Mucosa of gallbladder (tissue), 1 donor: ENCODE results near the gene RPS6KB2. TPM values are rescaled to one million over a fixed set of nuclear protein-coding genes. Genes with fewer than 3 reads are reported as not detected.
"Not testable (repeated sequence)": the region's sequence is repeated elsewhere in the genome, so short reads cannot be mapped to it uniquely, and the experiment has no call there.

ENCODE experiments used
- DNase-seq: peaks from one replicate; pipeline ENCODE4 v3.0.0-alpha.2; 2020; ENCODE audit warnings: low spot score
- total RNA-seq: library from RNA; stranded (reverse); gene quantifications from one replicate; pipeline ENCODE4 v1.2.1, GENCODE V29; 2021
- donor health status: DM: no; HTN: no; CAD: no.

The RPS6KB2 gene
- total RNA-seq, 1 donor from 2014 or later: 39.7 TPM

DNA sequence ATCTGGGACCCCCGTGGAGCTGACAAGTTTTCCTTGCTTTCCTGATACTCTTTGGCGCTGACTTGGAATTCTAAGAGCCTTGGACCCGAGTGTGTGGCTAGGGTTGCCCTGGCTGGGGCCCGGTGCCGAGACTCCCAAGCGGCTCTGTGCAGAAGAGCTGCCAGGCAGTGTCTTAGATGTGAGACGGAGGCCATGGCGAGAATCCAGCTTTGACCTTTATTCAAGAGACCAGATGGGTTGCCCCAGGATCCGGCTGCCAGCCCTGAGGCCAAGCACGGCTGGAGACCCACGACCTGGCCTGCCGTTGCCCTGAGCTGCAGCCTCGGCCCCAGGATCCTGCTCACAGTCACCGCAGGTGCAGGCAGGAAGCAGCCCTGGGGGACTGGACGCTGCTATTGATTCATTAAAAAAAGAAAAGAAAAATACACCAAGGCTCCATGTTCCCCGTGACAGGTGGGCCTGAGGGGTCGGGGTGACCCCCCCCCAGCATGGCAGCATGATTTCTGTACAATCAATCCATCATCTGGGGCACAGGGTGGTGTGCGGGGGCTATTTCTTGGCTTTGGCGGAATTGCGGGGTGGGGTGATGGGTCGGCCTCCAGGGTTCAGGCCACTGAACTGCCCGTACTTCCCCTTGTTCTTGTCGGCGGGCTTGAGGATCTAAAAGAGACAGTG is 30.2 kb upstream of the RPS6KB2 start:
- DNase-seq: no peak

DNA sequence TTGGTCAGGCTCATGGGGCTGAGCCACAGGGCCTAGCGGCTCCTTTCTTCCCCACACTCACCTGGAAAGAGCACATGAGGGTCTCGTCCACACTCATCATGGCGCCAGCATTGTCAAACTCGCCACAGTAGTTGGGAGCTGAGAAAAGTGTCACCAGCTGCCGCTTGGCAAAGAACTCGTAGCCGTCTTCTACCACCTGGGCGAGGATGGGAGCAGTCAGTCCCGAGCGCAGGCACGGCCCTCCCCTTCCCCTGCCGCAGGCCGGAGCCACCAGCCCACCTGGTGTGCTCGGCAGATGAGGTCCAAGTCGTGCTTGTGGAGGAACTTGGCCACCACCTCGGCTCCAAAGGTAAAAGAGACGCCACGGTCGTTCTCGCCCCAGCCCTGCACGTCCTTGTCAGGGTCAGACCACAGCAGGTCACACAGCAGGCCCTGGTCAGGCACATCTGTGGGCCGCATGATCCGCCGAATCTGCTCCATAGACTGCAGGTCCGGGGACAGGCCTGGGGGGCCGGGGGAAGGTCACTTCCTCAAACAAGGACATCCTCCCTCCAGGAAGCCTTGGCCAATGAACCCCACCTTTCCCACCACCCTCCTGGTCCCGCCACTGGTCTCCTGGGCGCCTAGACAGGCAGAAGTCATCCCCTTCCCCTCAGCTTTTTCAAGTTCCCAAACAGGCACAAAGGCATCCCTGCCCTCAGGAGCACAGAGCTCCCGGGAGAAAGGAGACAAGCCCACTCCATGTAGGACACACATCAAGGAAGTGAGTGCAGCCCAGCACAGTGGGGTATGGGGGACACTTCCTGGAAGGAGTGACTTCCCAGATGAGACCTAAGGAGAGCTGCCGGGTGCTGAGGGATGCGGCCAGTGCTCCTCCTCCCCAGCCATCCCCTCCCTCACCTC is 29.4 kb upstream of the RPS6KB2 start:
- no peak for DNase-seq

DNA sequence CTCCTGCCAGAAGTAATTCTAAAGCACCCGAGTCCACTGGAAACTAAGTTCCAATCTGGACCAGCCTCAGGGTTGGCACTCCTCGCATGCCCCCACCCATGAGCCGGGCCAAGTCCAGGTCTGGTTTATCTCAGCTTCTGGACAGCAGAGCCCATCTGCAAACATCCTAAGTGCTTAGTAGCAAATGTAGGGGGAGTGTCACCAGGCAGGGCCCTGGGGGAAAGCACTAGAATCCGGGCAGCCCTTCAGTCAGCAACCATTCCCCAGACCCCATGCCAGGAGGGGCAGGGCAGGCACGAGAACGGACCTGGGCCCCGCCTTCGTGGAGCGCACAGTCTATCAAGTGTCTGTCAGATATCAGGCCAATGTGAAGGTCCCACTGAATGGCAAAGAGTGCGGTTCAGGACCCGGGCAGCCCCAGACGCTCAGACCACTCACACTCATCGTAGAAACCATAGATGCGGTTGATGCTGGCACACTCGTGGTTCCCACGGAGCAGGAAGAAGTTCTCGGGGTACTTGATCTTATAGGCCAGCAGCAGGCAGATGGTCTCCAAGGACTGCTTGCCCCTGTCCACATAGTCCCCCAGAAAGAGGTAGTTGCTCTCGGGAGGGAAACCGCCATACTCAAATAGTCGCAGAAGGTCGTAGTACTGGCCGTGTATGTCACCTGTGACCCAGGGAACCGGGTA is 27.9 kb upstream of the RPS6KB2 start:
- DNase-seq: peak; percentile 48

DNA sequence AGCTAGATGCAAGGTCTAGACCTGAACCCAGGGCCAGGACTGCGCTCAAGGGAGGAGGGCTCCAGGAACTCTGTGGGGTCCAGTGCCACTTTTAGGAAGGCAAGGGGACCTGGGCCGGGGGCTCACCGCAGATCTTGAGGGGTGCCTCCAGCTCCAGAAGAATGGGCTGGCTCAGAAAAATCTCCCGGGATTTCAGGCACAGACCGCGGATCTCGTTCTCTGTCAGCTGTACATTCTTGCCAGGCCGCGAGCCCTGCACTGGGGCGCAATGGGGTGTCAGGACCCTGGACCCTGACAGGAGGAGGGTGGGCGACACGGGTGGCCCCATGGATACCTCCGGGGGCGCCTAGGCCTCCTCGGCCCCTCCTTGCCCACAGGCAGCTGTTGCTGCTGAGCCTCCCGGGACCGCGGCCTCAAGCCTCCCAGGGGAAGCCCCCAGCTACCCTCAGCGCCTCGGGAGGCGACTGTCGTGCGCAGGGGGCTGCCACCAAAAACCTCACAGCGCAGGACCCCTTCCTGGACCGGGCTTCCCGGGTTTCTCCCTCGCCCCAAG is 27.3 kb upstream of the RPS6KB2 start:
- no peak for DNase-seq

DNA sequence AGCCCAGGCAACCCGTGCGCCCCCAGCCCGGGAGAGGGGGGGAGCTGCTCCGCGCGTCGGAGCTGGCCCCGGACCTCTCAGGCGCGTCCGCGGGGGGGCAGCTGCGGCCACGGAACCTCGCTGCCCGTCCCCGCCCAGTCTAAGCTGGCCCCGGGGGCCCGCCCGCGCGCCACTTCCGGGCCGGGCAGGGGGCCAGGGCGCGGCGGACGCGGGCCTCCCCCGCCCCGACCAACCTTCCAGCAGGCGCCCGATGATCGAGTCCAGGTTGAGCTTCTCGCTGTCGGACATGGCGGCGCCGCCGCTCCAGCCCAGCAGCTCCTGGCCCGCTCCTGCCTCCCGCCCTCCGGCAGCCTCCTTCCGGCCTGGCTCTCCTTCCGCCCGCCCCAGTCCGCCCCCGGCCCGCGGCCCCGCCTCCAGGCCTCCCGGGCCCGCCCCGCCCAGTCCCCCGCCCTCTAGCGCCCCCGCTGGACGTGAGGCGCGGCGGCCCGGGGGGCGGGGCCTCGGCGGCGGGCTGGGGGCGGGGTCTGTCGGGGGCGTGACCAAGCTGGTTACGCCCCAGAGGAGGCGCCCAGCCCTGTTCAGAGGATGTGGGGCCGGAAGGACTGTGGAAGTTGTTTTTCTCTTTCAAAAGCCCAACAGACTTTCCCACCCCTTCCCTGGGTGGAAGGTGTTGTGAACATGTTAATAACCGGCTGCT is 26.7 kb upstream of the RPS6KB2 start, which contains the start of gene PPP1CA:
TSS of gene PPP1CA (minus strand) at position 364 of the 697 bp plus-strand sequence. CDS start at position 288, 76 bp downstream.
- peak; percentile 91 for DNase-seq

DNA sequence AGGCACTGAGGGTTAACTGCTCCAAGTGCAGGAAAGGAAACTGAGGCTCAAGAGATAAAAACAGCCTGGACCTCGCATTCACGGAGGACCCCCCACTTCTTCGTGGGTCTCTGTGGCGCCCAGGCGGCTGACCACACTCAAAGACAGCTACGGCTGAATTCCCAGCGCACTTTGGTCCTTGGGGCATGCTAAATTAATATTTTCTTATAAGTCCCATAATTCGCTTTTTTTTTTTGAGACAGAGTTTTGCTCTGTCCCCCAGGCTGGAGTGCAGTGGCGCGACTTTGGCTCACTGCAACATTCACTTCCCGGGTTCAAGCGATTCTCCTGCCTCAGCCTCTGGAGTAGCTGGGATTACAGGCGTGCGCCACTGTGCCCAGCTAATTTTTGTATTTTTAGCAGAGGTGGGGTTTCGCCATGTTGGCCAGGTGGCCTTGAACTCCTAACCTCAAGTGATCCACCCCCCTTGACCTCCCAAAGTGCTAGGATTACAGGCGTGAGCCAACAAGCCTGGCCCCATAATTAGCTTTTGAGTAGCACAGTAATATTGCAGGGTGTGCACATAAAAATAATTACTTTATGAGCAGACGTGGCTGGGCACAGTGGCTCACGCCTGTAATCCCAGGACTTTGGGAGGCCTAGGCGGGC is 26.0 kb upstream of the RPS6KB2 start:
- not testable (repeated sequence) for DNase-seq

DNA sequence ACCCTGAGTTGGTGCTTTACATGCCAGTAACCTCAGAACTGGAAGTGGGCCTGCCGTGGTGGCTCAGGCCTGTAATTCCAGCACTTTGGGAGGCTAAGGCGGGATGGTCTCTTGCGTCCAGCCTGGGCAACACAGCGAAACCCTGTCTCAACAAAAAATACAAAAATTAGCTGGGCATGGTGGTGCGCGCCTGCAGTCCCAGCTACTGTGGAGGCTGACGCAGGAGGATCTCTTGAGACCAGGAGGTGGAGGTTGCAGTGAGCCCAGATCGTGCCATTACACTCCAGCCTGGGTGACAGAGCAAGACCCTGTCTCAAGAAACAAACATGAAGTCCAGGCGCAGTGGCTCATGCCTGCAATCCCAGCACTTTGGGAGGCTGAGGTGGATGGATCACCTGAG is 25.2 kb upstream of the RPS6KB2 start:
- DNase-seq: not testable (repeated sequence)

DNA sequence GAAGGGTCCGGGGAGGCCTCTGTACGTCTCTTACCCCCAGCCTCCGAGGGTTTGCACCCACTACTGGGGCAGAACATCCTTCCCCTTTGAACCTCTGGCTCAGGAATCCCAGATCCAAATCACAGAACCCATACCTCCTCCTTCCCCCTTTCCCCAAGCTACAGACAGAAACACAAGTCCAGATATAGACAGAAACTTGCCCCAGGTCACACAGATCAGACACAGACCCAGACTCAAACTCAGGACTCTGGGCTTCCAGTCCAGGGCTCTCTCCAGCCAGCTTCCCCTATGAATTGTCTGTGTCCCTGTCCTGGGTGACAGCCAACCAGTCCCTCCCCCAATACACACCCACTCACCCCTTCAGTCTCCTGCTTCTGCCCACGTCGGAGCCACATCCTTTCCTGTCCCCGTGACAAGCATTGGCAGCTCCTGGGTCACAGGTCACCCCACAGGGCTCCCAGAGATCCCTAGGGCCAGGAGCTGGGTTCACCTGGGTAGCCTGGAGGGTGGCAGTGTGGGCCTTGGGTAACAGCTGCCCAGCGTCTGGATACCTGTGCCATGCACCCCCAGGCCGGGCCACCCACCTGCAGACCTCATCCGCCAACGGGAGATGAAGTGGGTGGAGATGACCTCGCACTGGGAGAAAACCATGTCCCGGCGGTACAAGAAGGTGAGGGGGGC is 23.6 kb upstream of the RPS6KB2 start:
- DNase-seq: no peak

DNA sequence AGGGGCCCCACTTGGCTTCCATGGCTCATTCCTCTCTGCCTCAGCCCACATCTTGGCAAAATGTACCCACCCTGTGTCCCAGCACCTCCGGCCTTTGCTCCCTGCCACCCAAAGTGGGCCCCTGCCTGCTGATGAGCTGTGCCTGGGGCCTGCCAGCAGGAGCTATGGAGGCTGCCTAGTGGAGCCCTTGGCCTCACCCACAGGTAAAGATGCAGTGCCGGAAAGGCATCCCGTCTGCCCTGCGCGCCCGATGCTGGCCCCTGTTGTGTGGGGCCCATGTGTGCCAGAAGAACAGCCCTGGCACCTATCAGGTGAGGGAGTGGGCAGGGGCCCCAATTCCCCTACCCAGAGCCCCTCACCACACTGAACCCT is 23.1 kb upstream of the RPS6KB2 start:
- DNase-seq: no peak

DNA sequence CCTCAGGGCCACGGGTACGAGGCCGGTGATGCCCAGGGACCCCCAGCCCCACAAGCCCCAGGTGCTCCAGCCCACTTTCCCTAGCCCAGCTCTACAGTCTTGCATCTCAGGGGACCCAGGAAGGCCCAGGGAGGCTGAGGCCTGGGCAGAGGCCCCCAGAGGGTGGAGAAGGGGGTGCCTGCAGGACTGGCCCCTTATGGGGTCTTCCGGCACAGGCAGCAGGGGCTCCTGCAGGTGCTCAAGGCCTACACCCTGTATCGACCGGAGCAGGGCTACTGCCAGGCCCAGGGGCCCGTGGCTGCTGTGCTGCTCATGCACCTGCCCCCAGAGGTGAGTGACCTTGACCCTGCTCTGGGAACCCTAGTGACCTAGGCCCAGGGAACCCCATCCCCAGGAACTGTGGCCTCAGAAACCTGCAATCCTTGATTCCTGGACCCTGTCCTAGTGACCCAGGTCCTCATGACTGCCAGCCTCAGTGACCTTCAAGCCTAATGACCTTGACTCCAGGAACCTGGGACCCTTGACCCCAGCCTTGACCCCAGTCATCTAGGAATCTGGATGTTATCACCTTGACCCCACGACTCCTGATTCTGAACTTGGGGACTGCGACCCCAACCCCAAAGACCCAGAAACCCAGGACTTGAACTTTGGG is 22.5 kb upstream of the RPS6KB2 start:
- no peak for DNase-seq

DNA sequence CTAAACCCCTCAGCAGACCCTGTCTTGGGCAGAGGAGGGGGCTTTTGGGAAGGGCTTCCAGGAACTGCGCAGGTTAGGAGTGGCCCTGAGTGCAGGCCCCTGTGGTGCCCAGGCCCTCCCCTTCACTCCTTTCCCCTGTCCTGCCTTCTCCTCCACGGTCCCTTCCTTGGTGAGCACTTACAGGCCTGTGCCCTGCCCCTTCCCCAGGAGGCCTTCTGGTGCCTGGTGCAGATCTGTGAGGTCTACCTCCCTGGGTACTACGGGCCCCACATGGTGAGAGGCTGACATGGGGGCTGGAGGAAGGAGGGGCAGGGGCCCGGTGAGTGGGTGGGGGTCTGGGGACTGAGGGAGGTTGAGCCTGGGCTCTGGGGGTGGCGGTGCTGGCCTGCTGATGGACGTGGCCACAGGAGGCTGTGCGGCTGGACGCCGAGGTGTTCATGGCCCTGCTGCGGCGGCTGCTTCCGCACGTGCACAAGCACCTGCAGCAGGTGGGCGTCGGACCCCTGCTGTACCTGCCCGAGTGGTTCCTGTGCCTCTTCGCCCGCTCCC is 21.8 kb upstream of the RPS6KB2 start:
- no peak for DNase-seq

DNA sequence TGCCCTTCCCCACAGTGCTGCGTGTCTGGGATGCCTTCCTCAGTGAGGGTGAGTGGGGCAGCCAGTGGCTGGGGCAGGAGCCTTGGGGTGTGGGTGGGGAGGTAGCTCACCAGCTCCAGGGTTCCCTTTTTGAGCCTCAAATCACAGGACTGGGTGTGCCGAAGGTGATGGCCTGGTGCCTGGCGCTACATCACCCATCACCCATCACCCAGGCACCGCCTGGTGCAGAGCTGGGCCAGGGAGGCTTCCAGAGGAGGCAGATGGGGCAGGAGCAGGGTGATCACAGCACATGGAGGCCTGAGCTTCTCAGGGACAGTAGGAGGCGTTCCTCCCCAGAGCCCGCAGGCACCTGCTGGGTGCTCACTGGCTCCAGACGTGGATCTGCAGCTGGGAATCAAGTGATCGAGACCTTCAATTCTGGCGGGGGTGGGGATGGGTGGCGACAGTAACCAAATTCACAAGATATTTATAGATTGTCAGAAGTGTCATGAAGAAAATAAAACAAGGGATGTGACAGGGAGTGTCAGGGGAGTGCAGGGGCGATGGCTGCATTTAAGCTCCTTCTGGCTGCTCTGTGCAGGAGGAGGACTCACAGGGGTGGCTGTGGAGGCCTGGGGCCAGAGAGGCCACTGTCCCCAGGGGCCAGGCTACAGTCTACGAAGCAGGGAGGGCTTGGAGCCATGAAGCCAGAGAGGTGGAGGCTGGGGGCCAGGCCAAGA is 21.2 kb upstream of the RPS6KB2 start:
- no peak for DNase-seq

DNA sequence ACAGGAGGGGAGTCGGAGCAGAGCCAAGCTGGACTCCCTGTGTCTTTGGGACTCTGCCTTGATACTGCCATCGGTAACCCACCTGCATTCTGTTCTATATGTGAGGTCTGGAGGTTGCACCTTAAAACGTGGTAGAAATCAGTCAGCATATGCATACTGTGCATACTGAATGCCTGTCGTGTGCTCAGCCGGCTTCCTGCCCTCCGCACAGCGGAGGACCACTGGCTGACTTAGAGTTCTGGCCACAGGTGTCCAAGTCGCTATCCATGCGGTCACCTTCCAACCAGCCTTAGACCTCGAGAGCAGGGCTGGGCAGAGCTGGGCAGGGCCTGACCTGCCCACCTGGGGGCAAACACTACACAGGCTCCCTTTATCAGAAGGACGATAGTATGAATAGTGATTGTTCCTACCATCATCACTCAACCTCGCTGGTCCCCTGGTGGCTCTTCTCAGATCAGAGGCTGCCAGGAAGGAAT is 20.6 kb upstream of the RPS6KB2 start:
- no peak for DNase-seq

DNA sequence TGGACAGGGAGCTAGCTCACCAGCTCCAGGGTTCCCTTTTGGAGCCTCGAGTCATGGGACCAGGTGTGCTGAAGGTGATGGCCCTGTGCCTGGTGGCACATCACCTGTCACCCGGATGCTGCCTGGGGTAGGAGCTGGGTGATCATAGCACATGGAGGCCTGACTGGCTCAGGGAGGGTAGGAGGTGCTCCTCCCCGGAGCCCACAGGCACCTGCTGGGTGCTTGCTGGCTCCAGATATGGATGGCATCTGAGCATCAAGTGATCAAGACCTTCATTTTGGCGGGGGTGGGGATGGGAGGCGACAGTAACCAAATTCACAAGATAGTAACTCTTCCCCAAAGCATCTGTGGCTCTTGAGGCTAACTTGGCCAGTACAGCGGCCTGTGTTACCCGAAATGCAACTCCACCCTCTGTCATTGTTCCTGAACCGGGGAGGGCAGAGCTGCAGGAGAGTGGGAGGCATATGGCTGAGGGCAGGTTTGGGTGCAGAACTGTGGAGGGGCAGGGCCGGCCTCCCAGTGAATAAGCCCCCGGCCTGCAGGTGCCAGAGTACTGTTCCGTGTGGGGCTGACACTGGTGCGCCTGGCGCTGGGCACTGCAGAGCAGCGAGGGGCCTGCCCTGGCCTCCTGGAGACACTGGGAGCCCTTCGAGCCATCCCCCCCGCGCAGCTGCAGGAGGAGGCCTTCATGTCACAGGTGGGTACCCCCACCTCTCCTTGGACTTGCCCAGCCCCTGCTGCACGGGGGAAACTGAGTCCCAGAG is 19.7 kb upstream of the RPS6KB2 start:
- no peak for DNase-seq

DNA sequence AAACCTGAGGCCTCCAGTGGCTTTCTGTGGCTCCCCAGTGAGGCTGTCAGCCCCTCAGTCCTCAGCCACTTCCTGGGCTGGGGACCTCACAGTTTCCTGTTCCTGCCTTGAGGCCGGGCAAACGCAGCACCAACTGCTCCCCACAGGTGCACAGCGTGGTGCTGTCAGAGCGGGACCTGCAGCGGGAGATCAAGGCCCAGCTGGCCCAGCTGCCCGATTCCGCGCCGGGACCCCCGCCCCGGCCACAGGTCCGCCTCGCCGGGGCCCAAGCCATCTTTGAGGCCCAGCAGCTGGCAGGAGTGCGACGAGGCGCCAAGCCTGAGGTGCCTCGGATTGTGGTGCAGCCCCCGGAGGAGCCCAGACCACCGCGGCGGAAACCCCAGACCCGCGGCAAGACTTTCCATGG is 19.0 kb upstream of the RPS6KB2 start:
- DNase-seq: no peak

DNA sequence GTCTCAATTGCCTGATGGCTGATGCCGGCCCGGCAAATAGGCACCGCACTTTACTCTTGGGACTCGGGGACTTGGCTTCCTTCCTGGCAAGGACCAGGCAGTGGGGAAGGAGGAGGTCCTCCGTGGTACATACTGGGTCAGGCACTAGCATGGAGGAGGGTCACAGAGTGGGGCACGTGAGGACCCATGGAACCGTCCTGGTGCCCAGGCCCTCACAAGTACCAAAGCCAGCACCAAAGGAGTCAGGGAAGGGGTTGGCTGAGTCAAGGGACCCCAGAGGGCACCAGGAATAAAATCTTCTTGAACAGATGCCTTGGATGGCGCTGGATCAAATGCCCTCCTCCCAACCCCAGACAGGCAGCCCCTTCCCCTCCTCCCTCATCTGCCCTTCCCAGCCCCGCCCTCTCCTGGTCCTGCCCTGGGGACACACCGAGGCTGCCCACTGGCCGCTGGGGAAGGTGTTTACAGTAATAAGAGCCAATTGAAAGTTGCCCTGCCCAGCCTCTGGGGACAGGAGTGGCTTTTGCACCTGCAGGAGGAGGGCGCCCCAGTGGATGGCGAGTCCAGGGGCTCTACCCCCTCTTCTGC is 18.4 kb upstream of the RPS6KB2 start:
- no peak for DNase-seq

DNA sequence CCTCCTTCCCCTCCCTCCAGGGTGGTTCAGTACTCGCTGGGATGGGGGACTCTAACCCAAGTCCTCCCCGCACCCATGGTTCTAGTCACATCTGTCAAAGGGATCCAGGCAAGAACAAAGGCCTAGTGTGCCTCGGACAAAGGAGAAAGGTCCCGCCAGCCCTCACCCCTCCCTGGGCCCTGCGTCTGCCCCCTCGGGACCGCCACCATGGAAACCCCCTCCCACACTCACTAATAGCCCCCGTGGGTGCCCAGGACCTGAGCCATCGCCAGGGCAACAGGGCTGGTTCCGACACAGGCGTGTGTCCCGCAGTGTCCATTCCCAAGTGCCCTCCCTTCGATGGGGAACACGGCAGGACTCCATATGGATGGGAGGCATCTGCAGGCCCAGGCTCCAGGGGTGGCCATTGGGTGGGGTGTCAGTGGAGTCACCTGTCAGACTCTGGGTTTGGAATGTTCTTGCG is 17.9 kb upstream of the RPS6KB2 start:
- no peak for DNase-seq
